CD4-positive, alpha-beta memory T cell (primary cell): ENCODE results near the gene GPC6. TPM values are rescaled to one million over a fixed set of nuclear protein-coding genes. Genes with fewer than 3 reads are reported as not detected.

ENCODE experiments used
- CTCF ChIA-PET: fragments of 350-600 bp; sonication (Branson Sonifier 250); formaldehyde crosslinking; loops from one replicate; lab custom pipeline; 2021; ENCODE audit warnings: inconsistent platforms; ENCODE audit not compliant: partially characterized antibody; lab: Charles Lee
- POLR2A ChIA-PET: fragments of 350-600 bp; sonication (Branson Sonifier 250); formaldehyde crosslinking; loops from one replicate; lab custom pipeline; 2021; ENCODE audit not compliant: partially characterized antibody; lab: Charles Lee
- DNase-seq, 5 donors: peaks; one replicate each; pipeline versions ENCODE4 v3.0.0 to v3.0.0-alpha.2; 2020 to 2022; ENCODE audit warnings: mixed read lengths in 1 of 5
- H3K27ac ChIP-seq: one replicate; pipeline ENCODE4 v1.7.0; 2013; ENCODE audit warnings: low read depth, low read length
- H3K27me3 ChIP-seq: 2 replicates; pipeline ENCODE4 v1.7.0; 2013; ENCODE audit warnings: mild to moderate bottlenecking, low read length, moderate library complexity; ENCODE audit not compliant: insufficient read depth
- H3K36me3 ChIP-seq: 2 replicates; pipeline ENCODE4 v1.7.0; 2013; ENCODE audit warnings: mild to moderate bottlenecking, low read length, moderate library complexity; ENCODE audit not compliant: insufficient read depth
- H3K4me1 ChIP-seq: 2 replicates; pipeline ENCODE4 v1.7.0; 2013; ENCODE audit warnings: mild to moderate bottlenecking, low read length, moderate library complexity; ENCODE audit not compliant: insufficient read depth
- H3K4me3 ChIP-seq, 2 donors: one replicate each; pipeline ENCODE4 v1.7.0; 2013; ENCODE audit warnings: low read length in 2 of 2, mild to moderate bottlenecking in 1 of 2
- H3K9me3 ChIP-seq, 2 donors: one replicate each; pipeline ENCODE4 v1.7.0; 2013; ENCODE audit warnings: low read length in 2 of 2, control low read depth in 1 of 2; ENCODE audit not compliant: control insufficient read depth in 1 of 2
- H3K27ac Mint-ChIP-seq, 7 donors: one replicate each; pipeline ENCODE4 v1.8.0; 2020 to 2021; ENCODE audit warnings: mixed read lengths in 7 of 7, mild to moderate bottlenecking in 6 of 7, inconsistent platforms in 3 of 7, moderate library complexity in 3 of 7
- H3K27me3 Mint-ChIP-seq, 2 donors: one replicate each; pipeline ENCODE4 v1.8.0; 2020 to 2021; ENCODE audit warnings: mixed read lengths in 2 of 2
- H3K36me3 Mint-ChIP-seq, 2 donors: one replicate each; pipeline ENCODE4 v1.8.0; 2020 to 2021; ENCODE audit warnings: mixed read lengths in 2 of 2, inconsistent platforms in 1 of 2, mild to moderate bottlenecking in 1 of 2
- H3K4me1 Mint-ChIP-seq, 4 donors: one replicate each; pipeline ENCODE4 v1.8.0; 2020 to 2021; ENCODE audit warnings: mixed read lengths in 4 of 4, mild to moderate bottlenecking in 1 of 4
- H3K4me3 Mint-ChIP-seq, 8 donors: one replicate each; pipeline ENCODE4 v1.8.0; 2020 to 2021; ENCODE audit warnings: mixed read lengths in 8 of 8, mild to moderate bottlenecking in 7 of 8, moderate library complexity in 6 of 8, inconsistent platforms in 3 of 8
- H3K9me3 Mint-ChIP-seq, 8 donors: one replicate each; pipeline ENCODE4 v1.8.0; 2020 to 2021; ENCODE audit warnings: mixed read lengths in 8 of 8, mild to moderate bottlenecking in 5 of 8, inconsistent platforms in 3 of 8, moderate library complexity in 1 of 8
- intact Hi-C: fragments of 100-400 bp; cut with micrococcal nuclease; formaldehyde crosslinking; loops from one replicate; pipeline ENCODE4 v1.15.1; 2023
- polyA plus RNA-seq, 2 donors: library from polyadenylated mRNA; unstranded; fragments of 300-500 nt; fragmentation: Illumina TruSeq; gene quantifications; one replicate each; pipeline ENCODE4 v1.2.3, GENCODE V29; 2021
- total RNA-seq, 2 experiments: library from RNA; stranded (reverse); gene quantifications; one replicate each; pipeline ENCODE4 v1.2.3, GENCODE V29; 2021

Gene GPC6
- total and polyA plus RNA-seq, 4 experiments from 2014 or later = not detected

DNA sequence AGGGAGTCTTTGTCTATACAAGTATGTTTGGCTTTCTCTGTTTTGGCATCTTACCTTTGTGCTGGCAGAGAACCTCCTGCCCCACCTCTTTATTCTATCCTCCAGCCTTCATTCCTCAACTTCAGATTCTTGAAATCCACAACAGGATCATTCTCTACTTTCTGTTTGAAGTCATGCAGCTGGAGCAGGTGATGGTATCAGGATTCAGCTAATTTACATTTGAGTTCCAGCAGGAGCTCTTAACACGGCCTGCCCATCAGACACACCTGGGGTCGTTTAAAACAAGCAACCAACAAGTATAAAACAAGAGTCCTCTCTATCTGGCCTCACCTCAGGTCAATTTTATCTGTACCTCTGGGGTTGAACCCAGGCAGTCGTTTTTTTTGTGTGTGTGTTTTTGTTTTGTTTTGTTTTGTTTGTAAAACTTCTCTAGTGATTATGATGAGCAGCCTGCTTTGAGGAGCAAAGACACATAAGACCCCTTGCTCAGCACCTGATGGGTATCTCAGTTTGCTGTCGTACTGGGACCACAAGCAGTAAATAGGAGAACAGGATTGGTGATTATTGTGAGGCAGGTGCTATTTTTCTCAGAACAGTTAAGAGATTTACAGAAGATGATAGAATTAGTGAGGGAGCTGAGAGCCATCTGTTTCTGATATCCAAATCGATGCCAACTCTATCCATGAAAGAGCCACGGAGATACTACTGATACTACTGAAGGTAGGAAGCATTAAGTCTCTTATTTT lies 78.4 kb downstream of the GPC6 start:
- H3K4me1 ChIP-seq = no peaks in the 10 kb centered on the region
- no peaks in the 10 kb centered on the region for H3K27me3 ChIP-seq
- no peaks in the 10 kb centered on the region for H3K36me3 ChIP-seq
- H3K9me3 Mint-ChIP-seq = no peaks in the 10 kb centered on the region
- no peak overlapping the region for H3K4me3 ChIP-seq
- no peak overlapping the region for H3K27ac Mint-ChIP-seq
- DNase-seq = no peak
- ChIA-PET POLR2A (no interaction called here), CTCF (no interaction called here)
- H3K4me1 Mint-ChIP-seq = no peaks in the 10 kb centered on the region
- no peak overlapping the region for H3K4me3 Mint-ChIP-seq
- no peaks in the 10 kb centered on the region for H3K9me3 ChIP-seq
- H3K27me3 Mint-ChIP-seq = no peaks in the 10 kb centered on the region
- no peak overlapping the region for H3K27ac ChIP-seq
- no peaks in the 10 kb centered on the region for H3K36me3 Mint-ChIP-seq
- intact Hi-C loops = no loop called here

DNA sequence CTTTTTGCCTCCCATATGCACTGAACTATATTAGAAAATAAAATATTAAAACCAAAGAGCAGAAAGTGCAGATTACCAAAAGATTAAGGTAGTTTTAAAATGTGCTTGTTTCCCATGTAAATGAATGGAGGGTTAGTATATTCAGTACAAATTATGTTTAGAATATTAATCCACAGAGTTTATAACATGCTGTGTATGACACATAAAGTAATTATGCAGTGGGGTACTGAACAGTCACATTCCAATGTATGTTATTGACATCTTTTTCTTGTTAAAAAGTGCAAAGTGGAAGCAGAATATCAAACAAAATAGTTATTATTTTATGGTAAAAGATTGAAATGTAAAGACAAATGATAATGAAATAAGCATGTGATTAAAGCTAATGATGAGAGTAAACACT lies 79.3 kb downstream of the GPC6 start:
- Mint-ChIP-seq H3K4me1 (no peaks in the 10 kb centered on the region), H3K27ac (no peak overlapping the region), H3K4me3 (no peak overlapping the region), H3K27me3 (no peaks in the 10 kb centered on the region), H3K36me3 (no peaks in the 10 kb centered on the region), H3K9me3 (no peaks in the 10 kb centered on the region)
- Histone ChIP-seq H3K27ac (no peak overlapping the region), H3K4me1 (no peaks in the 10 kb centered on the region), H3K9me3 (no peaks in the 10 kb centered on the region), H3K4me3 (no peak overlapping the region), H3K27me3 (no peaks in the 10 kb centered on the region), H3K36me3 (no peaks in the 10 kb centered on the region)
- intact Hi-C loops = no loop called here
- DNase-seq = no peak
- POLR2A ChIA-PET = no interaction called here
- CTCF ChIA-PET = no interaction called here

DNA sequence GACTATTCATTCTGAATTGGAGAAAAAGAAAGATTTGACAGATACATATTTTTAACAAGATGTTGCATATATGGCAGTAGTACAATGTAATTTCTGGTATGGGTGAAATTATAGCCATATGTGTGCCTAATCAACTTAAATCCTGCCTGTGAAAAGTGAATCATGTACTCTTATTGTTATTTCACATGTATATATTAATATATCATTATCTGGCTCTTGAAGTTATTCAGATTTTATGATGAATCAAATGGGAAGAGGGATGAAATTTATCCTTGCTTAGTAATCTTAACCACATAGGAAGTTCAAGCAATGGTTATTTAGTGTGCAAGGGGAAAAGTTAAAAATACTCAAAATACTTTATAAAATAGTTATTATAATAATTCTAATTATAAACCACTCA lies 80.5 kb downstream of the GPC6 start:
- Histone ChIP-seq H3K36me3 (no peaks in the 10 kb centered on the region), H3K27ac (no peak overlapping the region), H3K9me3 (no peaks in the 10 kb centered on the region), H3K27me3 (no peaks in the 10 kb centered on the region), H3K4me3 (no peak overlapping the region), H3K4me1 (no peaks in the 10 kb centered on the region)
- no peak for DNase-seq
- CTCF ChIA-PET = no interaction called here
- Mint-ChIP-seq H3K36me3 (no peaks in the 10 kb centered on the region), H3K27ac (no peak overlapping the region), H3K27me3 (no peaks in the 10 kb centered on the region), H3K4me1 (no peaks in the 10 kb centered on the region), H3K9me3 (no peaks in the 10 kb centered on the region), H3K4me3 (no peak overlapping the region)
- POLR2A ChIA-PET = no interaction called here
- intact Hi-C loops = no loop called here

DNA sequence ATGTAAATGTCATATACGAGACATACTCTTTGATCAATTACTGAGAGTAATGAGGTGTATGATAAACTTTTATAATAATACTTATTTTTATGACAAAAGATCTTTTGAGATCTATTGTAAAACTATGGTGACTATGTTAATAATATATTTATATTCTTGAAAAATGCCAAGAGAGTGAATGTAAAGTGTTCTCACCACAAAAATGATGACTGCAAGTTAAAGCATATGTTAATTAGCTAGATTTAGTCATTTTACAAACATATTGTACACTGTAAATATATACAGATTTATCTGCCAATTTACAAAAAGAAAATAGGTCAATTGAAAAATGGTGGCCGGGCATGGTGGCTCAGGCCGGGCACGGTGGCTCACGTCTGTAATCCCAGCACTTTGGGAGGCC lies 81.0 kb downstream of the GPC6 start:
- Histone ChIP-seq H3K27me3 (no peaks in the 10 kb centered on the region), H3K27ac (no peak overlapping the region), H3K4me1 (no peaks in the 10 kb centered on the region), H3K4me3 (no peak overlapping the region), H3K36me3 (no peaks in the 10 kb centered on the region), H3K9me3 (no peaks in the 10 kb centered on the region)
- DNase-seq = no peak
- Mint-ChIP-seq H3K4me1 (no peaks in the 10 kb centered on the region), H3K27me3 (no peaks in the 10 kb centered on the region), H3K36me3 (no peaks in the 10 kb centered on the region), H3K27ac (no peak overlapping the region), H3K9me3 (no peaks in the 10 kb centered on the region), H3K4me3 (no peak overlapping the region)
- ChIA-PET POLR2A (no interaction called here), CTCF (no interaction called here)
- intact Hi-C loops = no loop called here

DNA sequence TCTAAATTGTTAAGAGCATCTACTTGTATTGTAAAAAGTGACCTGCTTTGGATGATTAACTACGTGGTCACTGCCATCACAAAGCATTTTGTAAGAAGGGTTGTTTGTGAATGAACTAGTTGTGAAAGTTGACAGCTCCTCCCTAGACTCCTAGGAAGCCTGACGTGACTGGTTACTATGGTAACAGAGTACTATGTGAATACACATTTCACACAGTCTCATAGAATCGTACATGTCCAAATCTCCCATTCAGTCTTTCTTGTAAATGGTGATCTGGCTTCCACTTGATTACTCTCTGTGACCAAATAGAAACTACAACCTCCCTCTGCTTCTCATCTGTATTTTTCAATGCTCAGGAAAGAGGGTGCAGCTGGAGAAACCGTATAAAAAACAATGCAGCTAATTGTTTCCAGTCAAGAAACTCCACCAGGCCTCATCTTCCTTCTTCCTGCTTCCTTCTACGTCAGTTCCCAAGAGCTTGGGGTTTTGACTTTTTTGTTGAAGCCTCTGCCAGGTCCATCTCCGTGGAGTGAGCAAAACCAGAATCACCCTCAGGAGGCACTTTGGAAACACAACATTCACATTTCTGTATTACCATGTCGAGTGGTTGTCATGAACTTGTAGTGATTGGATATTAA lies 83.4 kb downstream of the GPC6 start:
- H3K9me3 Mint-ChIP-seq = no peaks in the 10 kb centered on the region
- no peaks in the 10 kb centered on the region for H3K9me3 ChIP-seq
- CTCF ChIA-PET = no interaction called here
- no peaks in the 10 kb centered on the region for H3K4me1 Mint-ChIP-seq
- no peak overlapping the region for H3K4me3 ChIP-seq
- POLR2A ChIA-PET = no interaction called here
- H3K4me3 Mint-ChIP-seq = no peak overlapping the region
- H3K36me3 Mint-ChIP-seq = no peaks in the 10 kb centered on the region
- no peaks in the 10 kb centered on the region for H3K36me3 ChIP-seq
- no peak overlapping the region for H3K27ac ChIP-seq
- no peaks in the 10 kb centered on the region for H3K27me3 ChIP-seq
- no peak overlapping the region for H3K27ac Mint-ChIP-seq
- intact Hi-C loops = no loop called here
- DNase-seq = no peak
- H3K4me1 ChIP-seq = no peaks in the 10 kb centered on the region
- no peaks in the 10 kb centered on the region for H3K27me3 Mint-ChIP-seq

DNA sequence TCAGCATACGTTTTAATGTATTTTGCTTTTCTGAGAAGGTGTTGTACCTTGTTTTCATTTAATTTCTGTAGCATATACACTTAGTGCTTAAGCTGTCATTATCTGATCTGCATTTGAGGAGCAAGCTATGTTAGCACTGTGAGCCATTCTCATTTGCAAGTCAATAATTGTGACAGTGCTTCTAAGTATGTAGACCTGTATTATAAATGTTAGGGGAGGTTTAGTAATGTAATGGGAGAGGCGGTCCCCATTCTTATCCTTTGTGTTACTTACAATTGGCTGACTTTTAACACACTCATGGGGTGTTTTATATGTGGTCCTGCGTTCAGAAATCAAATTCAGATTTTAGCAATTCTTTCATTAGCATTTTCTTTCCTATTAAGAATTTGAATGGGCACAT lies 90.2 kb downstream of the GPC6 start:
- H3K27ac Mint-ChIP-seq = no peak overlapping the region
- ChIA-PET CTCF (no interaction called here), POLR2A (no interaction called here)
- Histone ChIP-seq H3K4me3 (no peak overlapping the region), H3K27me3 (no peaks in the 10 kb centered on the region), H3K4me1 (no peaks in the 10 kb centered on the region), H3K27ac (no peak overlapping the region), H3K9me3 (no peaks in the 10 kb centered on the region), H3K36me3 (no peaks in the 10 kb centered on the region)
- no peaks in the 10 kb centered on the region for H3K36me3 Mint-ChIP-seq
- intact Hi-C loops = no loop called here
- H3K9me3 Mint-ChIP-seq = peaks cover 0 to 2% (median 0%) of the 10 kb centered on the region in 8 donors
- DNase-seq = no peak
- H3K27me3 Mint-ChIP-seq = no peaks in the 10 kb centered on the region
- H3K4me3 Mint-ChIP-seq = no peak overlapping the region
- no peaks in the 10 kb centered on the region for H3K4me1 Mint-ChIP-seq

DNA sequence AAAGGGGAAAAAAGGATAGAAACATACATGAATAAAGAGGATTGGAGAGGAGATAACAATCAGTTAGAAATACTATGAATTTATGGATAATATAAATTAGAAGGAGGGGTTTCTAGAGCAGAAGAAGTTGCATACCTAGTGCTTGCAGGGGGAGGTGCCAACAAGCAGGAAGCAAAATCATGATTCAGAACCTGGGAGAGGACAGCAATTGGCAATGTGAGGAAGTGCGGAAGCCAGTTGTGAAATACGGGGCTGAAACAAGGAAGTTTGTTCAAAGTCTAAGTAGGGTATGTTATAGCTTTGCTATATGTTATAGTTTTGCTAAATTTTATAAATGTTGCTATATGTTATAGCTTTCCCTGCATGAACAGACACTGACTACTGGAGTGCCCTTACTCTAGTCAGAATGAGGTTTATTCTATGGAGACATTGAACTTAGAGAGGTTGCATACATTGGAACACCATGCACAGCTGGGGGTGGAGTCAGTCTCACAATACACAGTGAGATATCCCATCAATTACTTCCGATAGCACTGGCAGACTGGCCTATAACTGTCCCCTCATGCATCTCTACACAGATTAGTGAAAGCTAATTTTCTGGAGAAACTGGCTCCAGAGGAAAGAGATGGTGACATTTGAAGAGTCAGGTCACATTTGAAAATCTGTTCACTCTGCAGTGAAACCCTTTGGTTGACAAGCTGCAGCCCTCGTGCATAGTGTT lies 92.1 kb downstream of the GPC6 start:
- H3K9me3 Mint-ChIP-seq = peaks cover 0 to 2% (median 0%) of the 10 kb centered on the region in 8 donors
- H3K4me1 Mint-ChIP-seq = no peaks in the 10 kb centered on the region
- no peaks in the 10 kb centered on the region for H3K36me3 ChIP-seq
- H3K4me3 ChIP-seq = no peak overlapping the region
- ChIA-PET CTCF (no interaction called here), POLR2A (no interaction called here)
- H3K27me3 Mint-ChIP-seq = no peaks in the 10 kb centered on the region
- no peak for DNase-seq
- no peaks in the 10 kb centered on the region for H3K36me3 Mint-ChIP-seq
- no peaks in the 10 kb centered on the region for H3K4me1 ChIP-seq
- no peak overlapping the region for H3K4me3 Mint-ChIP-seq
- no peak overlapping the region for H3K27ac Mint-ChIP-seq
- no peaks in the 10 kb centered on the region for H3K27me3 ChIP-seq
- intact Hi-C loops = no loop called here
- no peak overlapping the region for H3K27ac ChIP-seq
- no peaks in the 10 kb centered on the region for H3K9me3 ChIP-seq
